Esophagus squamous epithelium (tissue), 4 donors: ENCODE measurements around the gene CAMK1D.

Experiments used
- POLR2A ChIP-seq, 4 donors: fragments of 450-650 bp; IDR thresholded peaks; one replicate each; pipeline ENCODE4 v1.6.1; 2017; ENCODE audit warnings: antibody characterized with exemption in 4 of 4, mild to moderate bottlenecking in 4 of 4, moderate library complexity in 3 of 4
- TF ChIP-seq, protein P1 (sequence below), 6 experiments: fragments of 450-650 bp in 4 of 6; fragments of 200-600 bp in 2 of 6; sonication (generic) in 2 of 6; IDR thresholded peaks; one replicate each; pipeline ENCODE4 v1.5.1; 2016 to 2019; ENCODE audit warnings: antibody characterized with exemption in 6 of 6, mild to moderate bottlenecking in 4 of 6, moderate library complexity in 4 of 6

- TF ChIP-seq, protein P1, sequence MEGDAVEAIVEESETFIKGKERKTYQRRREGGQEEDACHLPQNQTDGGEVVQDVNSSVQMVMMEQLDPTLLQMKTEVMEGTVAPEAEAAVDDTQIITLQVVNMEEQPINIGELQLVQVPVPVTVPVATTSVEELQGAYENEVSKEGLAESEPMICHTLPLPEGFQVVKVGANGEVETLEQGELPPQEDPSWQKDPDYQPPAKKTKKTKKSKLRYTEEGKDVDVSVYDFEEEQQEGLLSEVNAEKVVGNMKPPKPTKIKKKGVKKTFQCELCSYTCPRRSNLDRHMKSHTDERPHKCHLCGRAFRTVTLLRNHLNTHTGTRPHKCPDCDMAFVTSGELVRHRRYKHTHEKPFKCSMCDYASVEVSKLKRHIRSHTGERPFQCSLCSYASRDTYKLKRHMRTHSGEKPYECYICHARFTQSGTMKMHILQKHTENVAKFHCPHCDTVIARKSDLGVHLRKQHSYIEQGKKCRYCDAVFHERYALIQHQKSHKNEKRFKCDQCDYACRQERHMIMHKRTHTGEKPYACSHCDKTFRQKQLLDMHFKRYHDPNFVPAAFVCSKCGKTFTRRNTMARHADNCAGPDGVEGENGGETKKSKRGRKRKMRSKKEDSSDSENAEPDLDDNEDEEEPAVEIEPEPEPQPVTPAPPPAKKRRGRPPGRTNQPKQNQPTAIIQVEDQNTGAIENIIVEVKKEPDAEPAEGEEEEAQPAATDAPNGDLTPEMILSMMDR (IDR thresholded peaks at IDR 0.05): no peak
- no peak for TF ChIP-seq POLR2A (IDR thresholded peaks at IDR 0.05)
Observed at GRCh38 chr10:12406764-12407400, 57.5 kb downstream of the CAMK1D start.
